ENCODE results near the gene DYNC1LI1. TPM values are rescaled to one million over a fixed set of nuclear protein-coding genes. Genes with fewer than 3 reads are reported as not detected.

DYNC1LI1 gene
- total and polyA plus RNA-seq, 9 of the 15 experiments (the other 6 are each of a cell fraction or from before 2014, with no cell fraction given): 21.0 to 85.4 (median 61.3) TPM

- TF ChIP-seq MTF1 (CRISPR knock-in tag; IDR thresholded peaks at IDR 0.05; ENCODE audit: borderline replicate concordance) (no peak), NFE2 (IDR thresholded peaks at IDR 0.05; ENCODE audit: low read depth) (peak; percentile 3; the same call in 1 of the 2 replicates), RCOR1 (IDR thresholded peaks at IDR 0.05; ENCODE audit: borderline replicate concordance in 1 of 2, low read depth in 2 of 2, low read length in 2 of 2) (peak in 1 of 2 experiments; percentile 63; a peak in 1 of 4 replicates), PCBP2 (IDR thresholded peaks at IDR 0.05; ENCODE audit: low read depth, low read length, poor library complexity, severe bottlenecking) (no peak), EP300 (IDR thresholded peaks at IDR 0.05; ENCODE audit: low read length) (peak; percentile 34; the same call in 1 of the 2 replicates), NCOR1 (IDR thresholded peaks at IDR 0.05) (peak; percentile 70; the same call in 1 of the 2 replicates), ZBTB11 (CRISPR knock-in tag; IDR thresholded peaks at IDR 0.05) (no peak), ZNF639 (CRISPR knock-in tag; conservative IDR thresholded peaks at IDR 0.05 in 1 of 2, IDR thresholded peaks at IDR 0.05 in 1 of 2) (peak in 1 of 2 experiments; percentile 15; a peak in 1 of 4 replicates), DPF2 (IDR thresholded peaks at IDR 0.05) (0 out of 2 replicates have a peak, but pooled peaks have one; percentile 30), MEIS2 (IDR thresholded peaks at IDR 0.05; ENCODE audit: partially characterized antibody) (peak; percentile 67), POLR2AphosphoS5 (IDR thresholded peaks at IDR 0.05; ENCODE audit: control insufficient read depth, insufficient read depth, low read depth, low read length) (peak; percentile 19; the same call in 1 of the 2 replicates), RFX1 (IDR thresholded peaks at IDR 0.05) (peak; percentile 71), TAF9B (IDR thresholded peaks at IDR 0.05; ENCODE audit: partially characterized antibody) (no peak), STAT5A (IDR thresholded peaks at IDR 0.05; ENCODE audit: borderline replicate concordance, low read length) (peak; percentile 28; the same call in 1 of the 2 replicates), NFRKB (IDR thresholded peaks at IDR 0.05; ENCODE audit: low read depth) (no peak), GATA2 (CRISPR knock-in tag; IDR thresholded peaks at IDR 0.05) (peak; percentile 24; the same call in 1 of the 2 replicates), RBFOX2 (IDR thresholded peaks at IDR 0.05; ENCODE audit: low read depth, low read length) (no peak), ZFP91 (CRISPR knock-in tag; IDR thresholded peaks at IDR 0.05) (no peak), NFIC (IDR thresholded peaks at IDR 0.05) (peak; percentile 49; the same call in 1 of the 2 replicates)
Measured at GRCh38 chr3:32596282-32596908, 25.7 kb upstream of the DYNC1LI1 start (continued).

Measured in K562 (cell line).